Natural killer cell treated with Interleukin-12 subunit alpha and Interleukin-12 subunit beta and Interleukin-15 and Interleukin-18, amount 100 ng/mL, for 72 hours (primary cell): Measurements from ENCODE around the gene MLEC. TPM values are rescaled to one million over a fixed set of nuclear protein-coding genes. Genes with fewer than 3 reads are reported as not detected.

ENCODE experiments used
- ATAC-seq, 2 donors: fragments of 150-1000 bp; cut with Tn5 transposase in 1 of 2; sonication (Bioruptor Pico), chemical (Tn5 transposase) in 1 of 2; 2 replicates each; pipeline ENCODE4 v1.10.0; 2021
- DNase-seq: peaks from one replicate; pipeline ENCODE4 v3.0.0; 2022; ENCODE audit warnings: low spot score
- H3K27ac Mint-ChIP-seq, 2 donors: 1 replicate in 1 of 2; 2 replicates in 1 of 2; pipeline ENCODE4 v1.8.0; 2022; ENCODE audit warnings: mixed read lengths in 2 of 2, mild to moderate bottlenecking in 1 of 2, moderate library complexity in 1 of 2
- H3K27me3 Mint-ChIP-seq, 2 donors: 1 replicate in 1 of 2; 2 replicates in 1 of 2; pipeline ENCODE4 v1.8.0; 2022; ENCODE audit warnings: mixed read lengths in 2 of 2
- H3K36me3 Mint-ChIP-seq: one replicate; pipeline ENCODE4 v1.8.0; 2022; ENCODE audit warnings: mixed read lengths
- H3K4me1 Mint-ChIP-seq, 2 donors: 1 replicate in 1 of 2; 2 replicates in 1 of 2; pipeline ENCODE4 v1.8.0; 2022; ENCODE audit warnings: low read depth in 2 of 2, mixed read lengths in 2 of 2, mild to moderate bottlenecking in 1 of 2
- H3K4me3 Mint-ChIP-seq: one replicate; pipeline ENCODE4 v1.8.0; 2022; ENCODE audit warnings: mixed read lengths
- H3K9me3 Mint-ChIP-seq: 2 replicates; pipeline ENCODE4 v1.8.0; 2022; ENCODE audit warnings: mixed read lengths
- total RNA-seq, 2 donors: library from RNA; stranded (reverse); gene quantifications; one replicate each; pipeline ENCODE4 v1.2.3, GENCODE V29; 2022

Gene MLEC
- total RNA-seq, 2 donors from 2014 or later = 115 to 158 TPM

- no peak overlapping the region for H3K4me3 Mint-ChIP-seq
- H3K9me3 Mint-ChIP-seq = no peaks in the 10 kb centered on the region
- DNase-seq (no peak), ATAC-seq (no peak)
- H3K27me3 Mint-ChIP-seq = no peaks in the 10 kb centered on the region
- H3K36me3 Mint-ChIP-seq = no peaks in the 10 kb centered on the region
- no peaks in the 10 kb centered on the region for H3K4me1 Mint-ChIP-seq
- no peak overlapping the region for H3K27ac Mint-ChIP-seq
Measured at GRCh38 chr12:120740871-120741270, 53.9 kb downstream of the MLEC start.

GRCh38 chr12:120741476-120742421 is 54.8 kb downstream of the MLEC start:
- ATAC-seq (no peak), DNase-seq (no peak)
- H3K27ac Mint-ChIP-seq = no peak overlapping the region
- no peaks in the 10 kb centered on the region for H3K36me3 Mint-ChIP-seq
- no peaks in the 10 kb centered on the region for H3K27me3 Mint-ChIP-seq
- no peaks in the 10 kb centered on the region for H3K9me3 Mint-ChIP-seq
- no peak overlapping the region for H3K4me3 Mint-ChIP-seq
- H3K4me1 Mint-ChIP-seq = no peaks in the 10 kb centered on the region

- Mint-ChIP-seq H3K36me3 (no peaks in the 10 kb centered on the region), H3K9me3 (no peaks in the 10 kb centered on the region), H3K4me3 (no peak overlapping the region), H3K27ac (no peak overlapping the region), H3K27me3 (no peaks in the 10 kb centered on the region), H3K4me1 (no peaks in the 10 kb centered on the region)
- ATAC-seq (peak in 1 of 2 donors; percentile 24), DNase-seq (no peak)
Measured at GRCh38 chr12:120744922-120745493, 58.1 kb downstream of the MLEC start.

- Mint-ChIP-seq H3K4me1 (no peaks in the 10 kb centered on the region), H3K36me3 (no peaks in the 10 kb centered on the region), H3K4me3 (no peak overlapping the region), H3K27ac (no peak overlapping the region), H3K27me3 (peaks cover 0 to 2% of the 10 kb centered on the region in 2 donors), H3K9me3 (no peaks in the 10 kb centered on the region)
- no peak for DNase-seq
- no peak for ATAC-seq
Measured at GRCh38 chr12:120748242-120748641, 61.3 kb downstream of the MLEC start.

GRCh38 chr12:120749256-120749655 is 62.3 kb downstream of the MLEC start:
- H3K27ac Mint-ChIP-seq = no peak overlapping the region
- H3K9me3 Mint-ChIP-seq = no peaks in the 10 kb centered on the region
- no peak overlapping the region for H3K4me3 Mint-ChIP-seq
- H3K27me3 Mint-ChIP-seq = peaks cover 0 to 5% of the 10 kb centered on the region in 2 donors
- no peaks in the 10 kb centered on the region for H3K36me3 Mint-ChIP-seq
- DNase-seq (no peak), ATAC-seq (no peak)
- H3K4me1 Mint-ChIP-seq = peaks cover 0 to 4% of the 10 kb centered on the region in 2 donors

- H3K36me3 Mint-ChIP-seq = peaks cover 10% of the 10 kb centered on the region
- H3K4me1 Mint-ChIP-seq = peaks cover 0 to 4% of the 10 kb centered on the region in 2 donors
- DNase-seq = no peak
- H3K27ac Mint-ChIP-seq = no peak overlapping the region
- ATAC-seq = no peak
- H3K9me3 Mint-ChIP-seq = peaks cover 4% of the 10 kb centered on the region
- peaks cover 0 to 5% of the 10 kb centered on the region in 2 donors for H3K27me3 Mint-ChIP-seq
- H3K4me3 Mint-ChIP-seq = no peak overlapping the region
Measured at GRCh38 chr12:120750806-120751205, 63.9 kb downstream of the MLEC start.

- Mint-ChIP-seq H3K4me3 (no peak overlapping the region), H3K4me1 (peaks cover 0 to 4% of the 10 kb centered on the region in 2 donors), H3K9me3 (peaks cover 4% of the 10 kb centered on the region), H3K36me3 (peaks cover 10% of the 10 kb centered on the region), H3K27me3 (peaks cover 0 to 5% of the 10 kb centered on the region in 2 donors), H3K27ac (no peak overlapping the region)
- no peak for DNase-seq
- no peak for ATAC-seq
Measured at GRCh38 chr12:120751389-120751788, 64.4 kb downstream of the MLEC start.

Other genes starting within 250 kb of the MLEC start
- gene COX6A1, start 249.0 kb upstream of the MLEC start, total RNA-seq = 100 to 1,000 TPM; 320 to 343 TPM
- 10 to 100 TPM; 28.9 to 36.2 TPM for gene TRIAP1, start 240.8 kb upstream of the MLEC start, total RNA-seq
- gene GATC, start 240.7 kb upstream of the MLEC start, total RNA-seq = 10 to 100 TPM; 28.2 to 31.8 TPM
- gene SRSF9, start 217.4 kb upstream of the MLEC start, total RNA-seq = 100 to 1,000 TPM; 246 to 331 TPM
- 100 to 1,000 TPM; 207 to 267 TPM for gene DYNLL1, start 191.0 kb upstream of the MLEC start, total RNA-seq
- 10 to 100 TPM; 27.5 to 27.9 TPM for gene COQ5, start 158.0 kb upstream of the MLEC start, total RNA-seq
- gene RNF10, start 152.8 kb upstream of the MLEC start, total RNA-seq = 100 to 1,000 TPM; 241 to 279 TPM
- gene POP5, start 105.7 kb upstream of the MLEC start, total RNA-seq = 10 to 100 TPM; 51.2 to 69.4 TPM
- gene CABP1, start 46.5 kb upstream of the MLEC start, total RNA-seq = under 1 TPM in 1 of 2 donors, not detected in 1; 0.24 TPM
- 10 to 100 TPM; 15.6 to 28.1 TPM for gene UNC119B, start 23.3 kb downstream of the MLEC start, total RNA-seq
- 10 to 100 TPM; 12.8 to 13.9 TPM for gene ACADS, start 38.7 kb downstream of the MLEC start, total RNA-seq
- gene SPPL3, start 217.2 kb downstream of the MLEC start, total RNA-seq = 10 to 100 TPM; 21.6 to 31.6 TPM